ENCODE measurements around the gene MARCHF9.
A peak's percentile ranks its signal among the peaks of the same experiment; 100 is the strongest.

MARCHF9 gene

DNA sequence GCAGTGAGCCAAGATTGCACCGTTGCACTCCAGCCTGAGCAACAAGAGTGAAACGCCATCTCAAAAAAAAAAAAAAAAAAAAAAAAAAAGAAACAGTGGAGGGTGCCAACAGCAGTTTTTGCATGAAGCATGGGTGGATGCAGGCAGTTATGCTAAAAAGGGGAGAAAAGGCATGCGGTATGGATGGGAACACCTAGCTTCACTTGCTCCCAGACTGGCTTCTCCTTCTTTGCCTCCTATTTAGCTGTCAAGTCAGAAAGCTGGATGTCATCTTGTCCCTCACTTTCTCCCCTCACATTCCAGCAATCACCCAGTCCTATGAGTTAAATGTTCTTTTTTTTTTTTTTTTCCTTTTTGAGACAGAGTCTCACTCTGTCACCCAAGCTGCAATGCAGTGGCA is 20.1 kb downstream of the MARCHF9 start:
- no peaks in the 10 kb centered on the region for H3K4me1 ChIP-seq
- TF ChIP-seq, protein P1, sequence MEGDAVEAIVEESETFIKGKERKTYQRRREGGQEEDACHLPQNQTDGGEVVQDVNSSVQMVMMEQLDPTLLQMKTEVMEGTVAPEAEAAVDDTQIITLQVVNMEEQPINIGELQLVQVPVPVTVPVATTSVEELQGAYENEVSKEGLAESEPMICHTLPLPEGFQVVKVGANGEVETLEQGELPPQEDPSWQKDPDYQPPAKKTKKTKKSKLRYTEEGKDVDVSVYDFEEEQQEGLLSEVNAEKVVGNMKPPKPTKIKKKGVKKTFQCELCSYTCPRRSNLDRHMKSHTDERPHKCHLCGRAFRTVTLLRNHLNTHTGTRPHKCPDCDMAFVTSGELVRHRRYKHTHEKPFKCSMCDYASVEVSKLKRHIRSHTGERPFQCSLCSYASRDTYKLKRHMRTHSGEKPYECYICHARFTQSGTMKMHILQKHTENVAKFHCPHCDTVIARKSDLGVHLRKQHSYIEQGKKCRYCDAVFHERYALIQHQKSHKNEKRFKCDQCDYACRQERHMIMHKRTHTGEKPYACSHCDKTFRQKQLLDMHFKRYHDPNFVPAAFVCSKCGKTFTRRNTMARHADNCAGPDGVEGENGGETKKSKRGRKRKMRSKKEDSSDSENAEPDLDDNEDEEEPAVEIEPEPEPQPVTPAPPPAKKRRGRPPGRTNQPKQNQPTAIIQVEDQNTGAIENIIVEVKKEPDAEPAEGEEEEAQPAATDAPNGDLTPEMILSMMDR (IDR thresholded peaks at IDR 0.05; ENCODE audit: low read depth, low read length): no peak
- DNase-seq: no peak
- no peaks in the 10 kb centered on the region for H3K27me3 ChIP-seq
- no peak overlapping the region for H3K4me3 ChIP-seq (ENCODE audit: low read depth, low read length)
- no peaks in the 10 kb centered on the region for H3K9me3 ChIP-seq
- peaks cover 10% of the 10 kb centered on the region for H3K36me3 ChIP-seq

DNA sequence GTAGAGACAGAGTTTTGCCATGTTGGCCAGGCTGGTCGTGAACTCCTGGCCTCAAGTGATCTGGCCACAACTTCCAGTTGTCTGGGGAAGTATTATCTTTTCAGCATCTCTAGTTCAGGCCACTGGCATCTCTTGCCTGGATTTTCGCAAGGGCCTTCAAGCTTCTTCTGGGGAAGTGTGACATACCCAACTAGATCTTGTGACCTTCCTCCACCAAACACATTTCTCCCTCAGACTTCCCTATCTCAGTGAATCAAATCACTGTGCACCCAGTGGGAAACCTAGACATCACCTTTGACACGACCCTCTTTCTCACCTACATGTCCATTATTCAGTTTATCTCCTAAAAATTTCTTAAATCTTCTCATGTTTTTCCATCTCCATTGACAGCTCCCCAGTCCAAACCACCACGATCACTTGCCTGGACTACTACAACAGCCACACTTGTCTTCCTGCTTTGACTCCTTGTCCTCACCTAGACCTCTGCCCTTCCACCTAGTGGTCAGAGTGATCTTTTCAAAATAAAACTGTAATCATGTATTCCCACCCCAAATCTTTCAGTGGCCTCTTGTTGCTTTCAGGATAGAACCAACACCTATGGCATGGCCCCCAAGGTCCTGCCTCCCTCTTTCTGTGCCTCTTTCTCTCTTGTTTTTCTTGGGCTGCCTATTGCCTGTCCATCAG is 20.8 kb downstream of the MARCHF9 start:
- DNase-seq: no peak
- TF ChIP-seq, protein P1 (IDR thresholded peaks at IDR 0.05; ENCODE audit: low read depth, low read length): 0 out of 2 replicates have a peak, but pooled peaks have one; percentile 5

DNA sequence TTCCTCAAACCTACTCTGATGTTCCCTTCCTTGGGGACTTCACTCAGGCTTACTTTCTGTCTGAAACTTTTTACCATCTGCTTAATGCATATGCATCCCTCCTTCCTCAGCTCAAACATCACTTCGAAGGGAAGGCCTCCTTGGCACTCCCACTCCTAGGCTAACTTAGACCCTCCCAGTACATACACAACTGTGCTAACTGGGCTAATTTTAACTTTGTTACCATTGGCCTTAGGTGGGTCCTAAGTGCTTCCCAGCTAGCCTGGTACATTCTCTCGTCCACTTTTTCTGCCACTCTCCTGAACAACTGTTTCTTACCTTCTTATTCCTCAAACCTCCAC is 21.3 kb downstream of the MARCHF9 start:
- no peak for DNase-seq
- Histone ChIP-seq H3K27me3 (no peaks in the 10 kb centered on the region), H3K4me3 (ENCODE audit: low read depth, low read length) (no peak overlapping the region), H3K9me3 (no peaks in the 10 kb centered on the region), H3K4me1 (no peaks in the 10 kb centered on the region), H3K36me3 (no peaks in the 10 kb centered on the region)
- TF ChIP-seq, protein P1 (IDR thresholded peaks at IDR 0.05; ENCODE audit: low read depth, low read length): no peak

More for the DNA sequence above, 20.8 kb downstream of the MARCHF9 start:
- no peaks in the 10 kb centered on the region for H3K27me3 ChIP-seq
- H3K4me1 ChIP-seq: no peaks in the 10 kb centered on the region
- H3K4me3 ChIP-seq (ENCODE audit: low read depth, low read length): no peak overlapping the region
- H3K9me3 ChIP-seq: no peaks in the 10 kb centered on the region
- H3K36me3 ChIP-seq: peaks cover 3% of the 10 kb centered on the region

DNA sequence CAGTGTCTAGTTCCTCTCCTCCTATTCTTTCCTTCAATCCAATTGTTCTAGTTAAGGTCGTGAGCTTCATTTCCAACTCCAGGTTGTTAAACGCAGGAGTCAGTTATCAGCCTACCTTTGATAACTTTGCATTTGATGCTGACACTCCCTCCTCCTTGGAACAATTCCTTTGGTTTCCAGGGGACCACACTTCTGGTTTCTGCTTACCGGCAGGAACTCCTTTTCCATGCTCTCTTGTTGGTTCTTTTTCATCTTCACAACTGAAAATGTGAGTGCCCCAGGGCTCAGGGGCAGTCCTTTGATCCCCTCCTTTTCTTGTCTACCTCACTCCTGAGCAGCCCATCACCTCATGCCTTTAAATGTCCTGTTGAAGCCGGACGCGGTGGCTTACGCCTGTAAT is 22.5 kb downstream of the MARCHF9 start:
- no peak for DNase-seq
- no peaks in the 10 kb centered on the region for H3K9me3 ChIP-seq
- H3K27me3 ChIP-seq: no peaks in the 10 kb centered on the region
- no peaks in the 10 kb centered on the region for H3K4me1 ChIP-seq
- TF ChIP-seq, protein P1 (IDR thresholded peaks at IDR 0.05; ENCODE audit: low read depth, low read length): no peak
- no peak overlapping the region for H3K4me3 ChIP-seq (ENCODE audit: low read depth, low read length)
- no peaks in the 10 kb centered on the region for H3K36me3 ChIP-seq

DNA sequence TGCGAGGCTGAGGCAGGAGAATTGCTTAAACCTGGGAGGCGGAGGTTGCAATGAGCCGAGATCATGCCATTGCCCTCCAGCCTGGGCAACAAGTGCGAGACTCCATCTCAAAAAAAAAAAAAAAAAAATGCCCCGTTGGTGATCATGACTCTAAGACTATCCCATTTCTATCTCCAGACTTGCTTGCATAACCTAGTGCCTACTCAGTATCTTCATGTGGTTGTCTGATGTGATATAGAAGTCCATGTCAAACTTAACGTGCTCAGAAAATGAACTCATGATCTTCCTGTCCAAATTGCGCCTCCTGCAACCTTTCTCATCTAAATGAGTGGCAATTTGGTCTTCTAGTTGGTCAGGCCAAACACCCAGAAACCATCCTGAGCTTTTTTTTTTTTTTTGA is 23.0 kb downstream of the MARCHF9 start:
- TF ChIP-seq, protein P1 (IDR thresholded peaks at IDR 0.05; ENCODE audit: low read depth, low read length): no peak

DNA sequence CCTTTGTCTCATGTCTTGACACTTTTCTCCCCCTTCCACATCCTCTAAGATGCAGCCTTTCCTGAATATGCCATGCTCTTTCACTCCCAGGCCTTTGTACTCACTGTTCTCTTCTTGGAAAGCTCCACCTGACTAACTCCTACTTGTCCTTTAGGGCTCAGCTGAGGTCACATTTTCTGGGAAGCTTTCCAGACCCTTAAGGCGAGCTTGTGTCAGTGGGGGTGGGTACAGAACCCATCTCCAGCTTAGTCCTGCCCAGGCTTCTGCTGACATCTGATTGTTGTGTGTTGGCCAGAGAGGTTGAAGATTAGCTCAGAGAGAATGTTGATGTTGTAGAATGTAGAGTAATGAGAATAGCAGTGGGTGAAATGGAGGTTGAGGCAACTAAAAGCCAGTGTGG is 24.8 kb downstream of the MARCHF9 start:
- no peaks in the 10 kb centered on the region for H3K9me3 ChIP-seq
- no peak overlapping the region for H3K4me3 ChIP-seq (ENCODE audit: low read depth, low read length)
- no peak for DNase-seq
- no peaks in the 10 kb centered on the region for H3K27me3 ChIP-seq
- peaks cover 5% of the 10 kb centered on the region; the same call in 1 of the 2 replicates for H3K36me3 ChIP-seq
- TF ChIP-seq, protein P1 (IDR thresholded peaks at IDR 0.05; ENCODE audit: low read depth, low read length): no peak
- no peaks in the 10 kb centered on the region for H3K4me1 ChIP-seq

More for the DNA sequence above, 23.0 kb downstream of the MARCHF9 start:
- H3K36me3 ChIP-seq: no peaks in the 10 kb centered on the region
- no peaks in the 10 kb centered on the region for H3K9me3 ChIP-seq
- no peaks in the 10 kb centered on the region for H3K27me3 ChIP-seq
- no peaks in the 10 kb centered on the region for H3K4me1 ChIP-seq
- H3K4me3 ChIP-seq (ENCODE audit: low read depth, low read length): no peak overlapping the region
- no peak for DNase-seq

All from BE2C (cell line).